GM21825 (cell line): ENCODE measurements around the gene KCNQ4.

Source experiments
- ATAC-seq: cut with Tn5 transposase; IDR thresholded peaks from one replicate; pipeline ENCODE4 v1.9.1; 2021; ENCODE audit warnings: mild to moderate bottlenecking, moderate library complexity; ENCODE audit not compliant: unreplicated experiment

KCNQ4 gene

GRCh38 chr1:40754201-40754600 lies 29.4 kb upstream of the KCNQ4 start:
- no peak for ATAC-seq

GRCh38 chr1:40755067-40755466 lies 28.5 kb upstream of the KCNQ4 start:
- no peak for ATAC-seq

- no peak for ATAC-seq
Observed at GRCh38 chr1:40756523-40756922, 27.1 kb upstream of the KCNQ4 start.

- ATAC-seq = no peak
Observed at GRCh38 chr1:40757084-40757483, 26.5 kb upstream of the KCNQ4 start.

GRCh38 chr1:40758004-40758403 lies 25.6 kb upstream of the KCNQ4 start:
- ATAC-seq = no peak

- no peak for ATAC-seq
Observed at GRCh38 chr1:40758578-40759343, 24.8 kb upstream of the KCNQ4 start.

GRCh38 chr1:40760984-40761383 lies 22.6 kb upstream of the KCNQ4 start:
- no peak for ATAC-seq

GRCh38 chr1:40762144-40762923 lies 21.3 kb upstream of the KCNQ4 start:
- ATAC-seq = no peak

- no peak for ATAC-seq
Observed at GRCh38 chr1:40763742-40764532, 19.6 kb upstream of the KCNQ4 start.

- no peak for ATAC-seq
Observed at GRCh38 chr1:40764981-40765380, 18.6 kb upstream of the KCNQ4 start.

- ATAC-seq = no peak
Observed at GRCh38 chr1:40766017-40766416, 17.6 kb upstream of the KCNQ4 start.

- ATAC-seq = no peak
Observed at GRCh38 chr1:40766560-40766959, 17.0 kb upstream of the KCNQ4 start.

GRCh38 chr1:40768146-40768990 lies 15.2 kb upstream of the KCNQ4 start:
- no peak for ATAC-seq

GRCh38 chr1:40769815-40770214 lies 13.8 kb upstream of the KCNQ4 start:
- no peak for ATAC-seq

- ATAC-seq = no peak
Observed at GRCh38 chr1:40770296-40771070, 13.1 kb upstream of the KCNQ4 start.

- no peak for ATAC-seq
Observed at GRCh38 chr1:40772146-40772955, 11.2 kb upstream of the KCNQ4 start.

GRCh38 chr1:40773748-40774265 lies 9.8 kb upstream of the KCNQ4 start:
- ATAC-seq = no peak

GRCh38 chr1:40774266-40774998 lies 9.2 kb upstream of the KCNQ4 start:
- no peak for ATAC-seq
